Transverse colon (tissue), 4 donors: ENCODE measurements around the gene TCEAL4. TPM values are rescaled to one million over a fixed set of nuclear protein-coding genes. Genes with fewer than 3 reads are reported as not detected.
A peak's percentile ranks its signal among the peaks of the same experiment; 100 is the strongest.

Experiments
- DNase-seq: peaks from one replicate; pipeline ENCODE4 v3.0.0-alpha.2; 2019
- H3K27ac ChIP-seq, 4 donors: fragments of 200-600 bp; sonication (generic); 2 replicates each; pipeline ENCODE4 v1.5.1; 2016 to 2018; ENCODE audit warnings: inconsistent platforms in 4 of 4
- H3K27me3 ChIP-seq: fragments of 200-600 bp; sonication (generic); 2 replicates; pipeline ENCODE4 v1.5.1; 2017; ENCODE audit warnings: inconsistent platforms
- H3K36me3 ChIP-seq, 4 donors: fragments of 200-600 bp; sonication (generic); 2 replicates each; pipeline ENCODE4 v1.5.1; 2017 to 2019; ENCODE audit warnings: inconsistent platforms in 4 of 4
- H3K4me1 ChIP-seq, 4 donors: fragments of 200-600 bp; sonication (generic); 2 replicates each; pipeline ENCODE4 v1.5.1; 2017 to 2020; ENCODE audit warnings: inconsistent platforms in 4 of 4
- H3K4me3 ChIP-seq, 4 donors: fragments of 200-600 bp; sonication (generic); 1 replicate in 1 of 4; 2 replicates in 3 of 4; pipeline versions ENCODE4 v1.5.1 to v1.6.1; 2017 to 2019; ENCODE audit warnings: inconsistent platforms in 4 of 4
- H3K9me3 ChIP-seq, 2 donors: fragments of 200-600 bp; sonication (generic); 2 replicates each; pipeline ENCODE4 v1.5.1; 2017 to 2019; ENCODE audit warnings: inconsistent platforms in 2 of 2
- EP300 ChIP-seq: sonication (generic); formaldehyde crosslinking; IDR thresholded peaks from one replicate; pipeline ENCODE4 v1.6.1; 2017; ENCODE audit warnings: antibody characterized with exemption, low read depth
- POLR2A ChIP-seq: fragments of 450-650 bp; IDR thresholded peaks from one replicate; pipeline ENCODE4 v1.6.1; 2016; ENCODE audit warnings: antibody characterized with exemption, mild to moderate bottlenecking, moderate library complexity
- POLR2AphosphoS5 ChIP-seq, 3 donors: sonication (generic); formaldehyde crosslinking; IDR thresholded peaks; one replicate each; pipeline ENCODE4 v1.6.1; 2016; ENCODE audit warnings: antibody characterized with exemption in 3 of 3
- whole genome bisulfite sequencing, 2 donors: methylation state at CpG; one replicate each; pipeline ENCODE4 v1.1.5; 2018; ENCODE audit warnings: low coverage in 1 of 2; 5-methylcytosine and 5-hydroxymethylcytosine counted together
- in situ Hi-C, 4 donors: fragments of 200-750 bp; cut with MboI; loops; one replicate each; pipeline versions ENCODE4 v1.15.0 to v1.15.1; 2017; ENCODE audit warnings: low sequenced_read_pairs in 3 of 4, low pct_ligation_motif_present in 1 of 4, low pct_unique_long_range_greater_than_20kb in 1 of 4
- intact Hi-C: fragments of 100-400 bp; cut with DNase I; formaldehyde crosslinking; loops from one replicate; pipeline ENCODE4 v1.15.1; 2023; ENCODE audit warnings: low total_unique reads
- total RNA-seq, 4 donors: library from RNA; depleted of rRNA; stranded (reverse); fragments of >200 nt; gene quantifications; one replicate each; pipeline ENCODE4 v1.1.0, GENCODE V29; 2016
- TF ChIP-seq, protein P1 (sequence below), 5 experiments: fragments of 200-600 bp in 3 of 5; fragments of 450-650 bp in 2 of 5; sonication (generic) in 3 of 5; IDR thresholded peaks; 1 replicate in 2 of 5; 2 replicates in 3 of 5; pipeline ENCODE4 v1.5.1; 2016 to 2017; ENCODE audit warnings: antibody characterized with exemption in 5 of 5, inconsistent platforms in 3 of 5, mild to moderate bottlenecking in 2 of 5, moderate library complexity in 1 of 5

TCEAL4 gene
- total RNA-seq, 4 donors from 2014 or later = 25.5 to 118 (median 55.6) TPM

DNA sequence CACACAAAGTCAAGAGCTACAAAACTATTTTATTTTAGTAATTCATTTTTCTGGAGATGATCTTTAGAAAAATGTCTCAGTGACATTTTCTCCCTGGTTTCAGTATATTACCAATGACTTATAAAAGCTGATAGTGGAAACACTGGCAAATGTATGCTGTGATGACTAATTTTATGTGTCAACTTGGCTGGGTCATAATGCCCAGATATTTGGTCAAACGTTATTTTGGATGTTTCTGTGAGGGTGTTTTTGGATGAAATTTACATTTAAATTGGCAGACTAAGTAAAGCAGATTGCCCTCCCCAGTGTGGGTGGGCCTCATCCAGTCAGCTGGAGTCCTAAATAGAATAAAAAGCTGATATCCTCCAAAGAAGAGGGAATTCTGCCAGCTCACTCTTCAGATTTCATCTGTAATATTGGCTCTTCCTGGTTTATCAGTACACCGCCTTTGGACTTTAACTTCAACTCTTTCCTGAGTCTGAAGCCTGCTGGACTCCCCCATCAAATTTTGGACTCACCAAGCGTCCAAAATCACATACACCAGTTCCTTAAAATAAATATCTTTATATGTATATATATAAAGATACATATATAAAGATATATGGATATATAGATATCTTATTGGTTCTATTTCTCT, 34.8 kb upstream of the TCEAL4 start:
- Histone ChIP-seq H3K9me3 (no peaks in the 10 kb centered on the region), H3K27ac (no peak overlapping the region), H3K4me1 (no peaks in the 10 kb centered on the region), H3K4me3 (no peak overlapping the region), H3K27me3 (no peaks in the 10 kb centered on the region), H3K36me3 (no peaks in the 10 kb centered on the region)
- WGBS, 2 donors = 50 to 52% methylated on average over 1 to 3 of the region's 3 CpGs
- in situ Hi-C loops (no loop called here), intact Hi-C loops (no loop called here)
- no peak for DNase-seq
- TF ChIP-seq, protein P1, sequence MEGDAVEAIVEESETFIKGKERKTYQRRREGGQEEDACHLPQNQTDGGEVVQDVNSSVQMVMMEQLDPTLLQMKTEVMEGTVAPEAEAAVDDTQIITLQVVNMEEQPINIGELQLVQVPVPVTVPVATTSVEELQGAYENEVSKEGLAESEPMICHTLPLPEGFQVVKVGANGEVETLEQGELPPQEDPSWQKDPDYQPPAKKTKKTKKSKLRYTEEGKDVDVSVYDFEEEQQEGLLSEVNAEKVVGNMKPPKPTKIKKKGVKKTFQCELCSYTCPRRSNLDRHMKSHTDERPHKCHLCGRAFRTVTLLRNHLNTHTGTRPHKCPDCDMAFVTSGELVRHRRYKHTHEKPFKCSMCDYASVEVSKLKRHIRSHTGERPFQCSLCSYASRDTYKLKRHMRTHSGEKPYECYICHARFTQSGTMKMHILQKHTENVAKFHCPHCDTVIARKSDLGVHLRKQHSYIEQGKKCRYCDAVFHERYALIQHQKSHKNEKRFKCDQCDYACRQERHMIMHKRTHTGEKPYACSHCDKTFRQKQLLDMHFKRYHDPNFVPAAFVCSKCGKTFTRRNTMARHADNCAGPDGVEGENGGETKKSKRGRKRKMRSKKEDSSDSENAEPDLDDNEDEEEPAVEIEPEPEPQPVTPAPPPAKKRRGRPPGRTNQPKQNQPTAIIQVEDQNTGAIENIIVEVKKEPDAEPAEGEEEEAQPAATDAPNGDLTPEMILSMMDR (IDR thresholded peaks at IDR 0.05) = no peak
- TF ChIP-seq EP300 (no peak), POLR2A (no peak), POLR2AphosphoS5 (IDR thresholded peaks at IDR 0.05) (no peak)

DNA sequence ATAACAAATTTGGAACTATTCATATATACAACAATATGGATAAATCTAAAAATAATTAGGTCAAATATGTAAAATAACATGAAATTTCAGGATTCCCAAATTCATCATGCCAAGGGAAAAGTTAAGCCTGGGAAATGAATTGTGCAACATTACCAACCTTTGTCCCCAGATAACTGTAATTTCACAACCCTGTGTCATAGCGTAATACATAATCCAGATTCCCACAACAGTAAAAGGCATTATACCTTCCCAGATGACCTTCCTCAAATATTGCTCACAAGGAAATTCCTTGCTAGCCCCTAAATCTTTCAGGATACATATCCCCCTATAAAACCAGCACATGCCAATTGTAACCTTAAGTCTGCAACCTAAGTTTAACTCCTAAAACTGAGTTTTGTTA, 33.1 kb upstream of the TCEAL4 start:
- WGBS, 2 donors = 68% methylated on average over 1 of the region's 1 CpG; no CpG with 5 or more reads in 1 of the 2 donors
- intact Hi-C loops (no loop called here), in situ Hi-C loops (no loop called here)
- H3K27ac ChIP-seq = no peak overlapping the region
- no peak overlapping the region for H3K4me3 ChIP-seq
- no peaks in the 10 kb centered on the region for H3K9me3 ChIP-seq
- no peaks in the 10 kb centered on the region for H3K4me1 ChIP-seq
- H3K27me3 ChIP-seq = no peaks in the 10 kb centered on the region
- H3K36me3 ChIP-seq = no peaks in the 10 kb centered on the region
- TF ChIP-seq EP300 = no peak
- TF ChIP-seq POLR2A = no peak
- TF ChIP-seq, protein P1 (IDR thresholded peaks at IDR 0.05) = no peak
- TF ChIP-seq POLR2AphosphoS5 (IDR thresholded peaks at IDR 0.05) = no peak
- no peak for DNase-seq

DNA sequence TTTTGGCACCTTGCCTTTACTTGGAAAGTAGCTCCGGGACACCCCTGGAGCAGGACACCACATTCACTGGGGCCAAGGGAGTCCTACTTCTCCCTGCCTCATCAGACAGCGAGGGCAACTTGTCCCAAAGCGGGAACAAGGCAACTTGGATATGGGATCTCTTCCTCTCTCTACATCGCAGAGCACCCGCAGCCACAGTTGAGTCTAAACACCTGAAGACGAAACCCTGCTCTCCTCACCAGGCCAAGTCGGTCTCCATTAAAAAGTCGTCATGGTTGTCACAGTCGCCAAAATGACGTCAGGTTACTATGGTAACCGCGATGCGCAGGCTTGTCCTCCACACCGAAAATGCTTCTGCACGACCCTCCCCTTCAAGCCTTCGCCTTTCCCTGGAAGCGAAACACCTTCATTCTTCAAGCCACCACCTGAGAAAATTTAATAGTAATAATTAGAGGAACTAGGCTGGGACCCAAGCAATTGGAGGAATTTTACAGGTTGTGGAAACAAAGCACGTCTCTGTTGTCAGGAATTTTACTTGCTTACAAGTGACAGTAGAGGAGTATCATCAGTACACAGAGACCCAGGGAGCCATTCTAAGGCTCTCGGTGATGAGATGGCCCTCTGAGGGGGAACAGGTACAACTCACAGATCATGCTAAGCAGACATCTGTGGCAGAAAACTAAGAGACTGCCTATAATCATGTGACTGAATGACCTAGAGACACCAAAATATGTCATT, 30.5 kb upstream of the TCEAL4 start:
- WGBS, 2 donors = 24% methylated on average over 19 of the region's 19 CpGs; no CpG with 5 or more reads in 1 of the 2 donors
- no peaks in the 10 kb centered on the region for H3K9me3 ChIP-seq
- TF ChIP-seq POLR2A (no peak), POLR2AphosphoS5 (IDR thresholded peaks at IDR 0.05) (no peak), EP300 (no peak)
- TF ChIP-seq, protein P1 (IDR thresholded peaks at IDR 0.05) = no peak
- DNase-seq = peak; percentile 24
- H3K27me3 ChIP-seq = no peaks in the 10 kb centered on the region
- intact Hi-C loops = no loop called here
- no peak overlapping the region for H3K27ac ChIP-seq
- peak overlapping the region in 3 of 4 donors; percentile 9 to 42 (median 20) for H3K4me3 ChIP-seq
- in situ Hi-C loops = no loop called here
- no peaks in the 10 kb centered on the region for H3K4me1 ChIP-seq
- no peaks in the 10 kb centered on the region for H3K36me3 ChIP-seq

DNA sequence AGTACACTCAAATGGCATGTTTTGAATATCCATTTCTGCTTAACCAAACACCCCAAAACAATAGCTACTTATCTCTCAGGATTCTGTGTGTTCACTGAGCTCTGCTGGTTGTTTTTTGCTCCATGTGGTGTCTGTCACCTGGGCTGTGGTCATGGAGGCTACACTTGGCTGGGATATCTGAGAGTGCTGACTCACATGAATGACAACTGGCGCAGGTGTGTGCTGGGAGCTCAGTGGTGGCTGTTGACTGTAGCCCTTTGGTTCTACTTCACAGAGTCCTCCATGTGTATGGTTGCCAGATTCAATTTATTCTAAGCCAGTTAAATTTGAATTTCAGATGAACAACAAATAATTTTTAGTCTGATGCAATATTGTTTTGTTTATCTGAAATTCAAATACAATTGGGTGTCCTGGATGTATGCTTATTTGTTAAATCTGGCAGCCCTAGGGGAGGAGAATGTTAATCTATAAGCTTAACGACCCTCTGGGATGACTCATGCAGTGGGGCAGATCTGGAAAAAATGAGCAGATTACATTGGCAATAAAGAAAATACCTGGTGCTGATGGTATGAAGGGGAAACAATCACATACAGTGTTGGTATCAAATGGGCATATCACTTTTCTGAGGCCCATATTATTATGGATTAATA, 28.2 kb upstream of the TCEAL4 start:
- in situ Hi-C loops (no loop called here), intact Hi-C loops (no loop called here)
- no peaks in the 10 kb centered on the region for H3K9me3 ChIP-seq
- 30% methylated on average over 2 of the region's 2 CpGs; no CpG with 5 or more reads in 1 of the 2 donors for WGBS, 2 donors
- no peak overlapping the region for H3K4me3 ChIP-seq
- no peak overlapping the region for H3K27ac ChIP-seq
- H3K27me3 ChIP-seq = no peaks in the 10 kb centered on the region
- no peaks in the 10 kb centered on the region for H3K4me1 ChIP-seq
- no peak for DNase-seq
- TF ChIP-seq EP300 (no peak), POLR2AphosphoS5 (IDR thresholded peaks at IDR 0.05) (no peak), POLR2A (no peak)
- TF ChIP-seq, protein P1 (IDR thresholded peaks at IDR 0.05) = no peak
- no peaks in the 10 kb centered on the region for H3K36me3 ChIP-seq
